KG1 (cell line): Measurements from ENCODE around the gene KRT73.

Source experiments
- DNase-seq: peaks from one replicate; lab custom pipeline; 2025; lab: John Stamatoyannopoulos, UW

Gene KRT73

DNA sequence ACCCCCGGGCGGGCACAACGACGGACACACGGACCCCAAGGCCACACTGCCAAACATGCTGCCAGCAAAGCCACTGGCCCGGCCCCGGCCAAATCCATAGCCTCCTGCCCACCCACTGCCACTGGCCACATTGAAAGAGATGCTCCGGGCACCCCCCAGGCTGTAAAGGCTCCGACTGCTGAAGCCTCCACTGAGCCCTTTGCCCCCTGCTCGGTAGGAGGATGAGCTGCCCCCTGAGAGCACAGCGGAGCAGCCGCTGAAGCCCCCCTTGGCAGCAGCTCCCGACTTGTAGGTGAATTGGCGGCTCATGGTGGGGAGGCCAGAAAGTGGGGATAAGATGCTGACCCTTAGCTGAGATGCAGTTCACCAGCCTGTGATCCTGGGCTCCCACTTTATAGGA lies at the start of gene KRT73:
Gene KRT73 (minus strand): TSS at position 344 of the 400 bp plus-strand sequence. CDS start 35 bp downstream, at position 309.
- DNase-seq = no peak

- no peak for DNase-seq
Measured at GRCh38 chr12:52667931-52668330, 49.6 kb upstream of the KRT73 start.

- DNase-seq = no peak
Measured at GRCh38 chr12:52667509-52667908, 49.1 kb upstream of the KRT73 start.

DNA sequence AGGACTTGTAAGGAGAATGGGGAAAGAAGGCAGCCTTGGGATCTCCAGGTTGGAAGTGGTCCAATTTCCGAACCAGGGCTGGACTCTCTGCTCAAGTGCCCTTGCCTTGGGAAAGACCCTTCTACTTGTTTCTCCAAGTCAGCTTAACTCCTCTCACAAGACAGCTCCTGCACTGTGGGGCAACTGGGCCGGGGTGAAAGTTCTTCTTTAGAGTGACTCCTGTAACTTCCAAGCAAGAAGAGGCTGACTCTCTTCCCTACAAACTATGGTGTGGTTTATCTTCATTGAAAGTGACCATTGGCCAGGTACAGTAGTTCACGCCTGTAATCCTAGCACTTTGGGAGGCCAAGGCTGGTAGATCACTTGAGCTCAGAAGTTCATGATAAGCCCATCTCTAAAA lies 48.1 kb upstream of the KRT73 start:
- DNase-seq = no peak

DNA sequence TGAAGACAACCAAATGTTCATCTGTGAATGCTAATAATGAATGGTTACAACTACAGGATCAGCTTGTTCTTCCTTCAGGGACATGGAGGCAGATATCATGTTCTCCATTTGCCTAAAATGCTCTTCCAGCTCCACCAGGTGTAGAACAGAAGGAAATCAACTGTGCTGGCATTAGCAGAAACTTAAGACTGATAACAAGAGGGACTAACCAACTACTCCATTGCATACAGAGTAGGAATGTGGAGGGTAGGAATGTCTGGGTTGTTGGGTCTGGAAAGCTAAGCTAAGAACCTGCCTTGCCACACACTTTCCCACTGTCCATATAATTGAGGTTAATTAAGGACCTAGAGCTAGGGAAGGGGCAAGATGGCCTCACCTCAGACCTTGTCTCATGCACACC lies 45.1 kb upstream of the KRT73 start:
- DNase-seq = no peak

DNA sequence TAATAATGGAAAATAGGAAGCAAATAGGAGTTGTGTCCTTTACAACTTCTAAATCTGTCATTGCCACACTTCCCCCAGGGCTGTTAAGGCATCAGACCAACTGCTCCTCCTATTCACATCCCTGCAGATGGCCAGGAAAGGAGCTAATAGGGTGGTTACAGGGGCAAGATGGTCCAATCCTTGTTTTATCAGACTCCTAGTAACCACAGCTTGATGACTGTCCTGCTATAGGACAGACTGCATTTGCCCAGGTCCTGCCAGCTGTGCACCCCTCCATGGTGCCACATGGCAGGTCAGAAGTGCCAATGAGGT lies 44.5 kb upstream of the KRT73 start:
- no peak for DNase-seq

DNA sequence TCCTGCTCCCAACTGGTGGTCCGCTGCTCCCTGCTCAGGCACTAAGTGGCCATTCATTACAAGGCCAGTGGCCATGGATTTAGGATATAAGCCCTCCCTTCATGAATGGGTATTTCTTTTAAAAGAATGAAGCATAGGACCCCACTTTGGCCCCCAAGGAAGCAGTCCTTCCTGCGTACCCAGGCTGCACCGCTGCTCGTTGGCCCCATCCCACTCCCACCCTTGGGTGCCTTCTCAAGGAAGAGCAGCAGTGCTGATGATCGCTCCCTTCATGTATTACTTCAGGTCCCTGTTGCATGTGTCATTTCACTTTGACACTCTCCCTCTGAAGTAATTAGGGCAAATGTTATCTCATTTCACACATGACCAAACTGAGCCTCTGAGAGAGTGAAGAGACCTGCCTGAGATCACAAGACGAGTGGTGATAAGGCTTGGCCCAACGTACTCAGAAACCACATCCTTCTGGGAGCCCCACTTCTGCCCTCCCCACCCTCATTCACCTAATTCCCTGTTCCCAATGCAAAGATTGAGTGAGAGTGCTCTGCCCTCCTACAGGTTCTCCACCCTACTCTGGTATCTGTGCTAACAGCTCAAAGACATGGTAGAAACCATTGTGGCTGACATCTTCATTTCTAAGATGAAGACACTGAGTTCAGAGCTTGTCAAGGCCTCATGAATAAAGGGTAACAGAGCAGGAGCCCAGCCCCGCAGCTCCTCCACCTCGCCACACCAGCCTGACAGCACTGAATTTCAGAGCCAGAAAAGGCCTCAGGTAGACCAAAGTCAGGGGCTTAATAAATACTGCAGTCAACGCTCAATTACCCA lies 43.9 kb upstream of the KRT73 start:
- no peak for DNase-seq

DNA sequence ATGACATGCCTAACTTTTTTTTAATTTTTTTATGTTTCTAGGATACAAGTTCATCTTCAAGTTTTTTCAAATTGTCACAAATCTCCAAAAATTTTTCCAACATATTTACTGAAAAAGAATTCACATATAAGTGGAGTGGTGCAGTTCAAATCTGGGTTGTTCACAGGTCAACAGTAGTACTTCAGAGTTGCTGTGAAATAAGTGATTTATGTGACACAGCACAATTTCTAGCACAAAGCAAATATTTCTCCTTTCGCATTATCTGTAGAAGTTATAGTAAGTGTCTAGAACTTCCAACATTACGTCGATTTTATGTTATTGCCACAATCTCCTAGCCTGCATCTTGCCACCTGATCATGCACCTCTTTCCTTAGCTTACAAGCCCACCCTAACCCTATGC lies 43.3 kb upstream of the KRT73 start:
- no peak for DNase-seq

DNA sequence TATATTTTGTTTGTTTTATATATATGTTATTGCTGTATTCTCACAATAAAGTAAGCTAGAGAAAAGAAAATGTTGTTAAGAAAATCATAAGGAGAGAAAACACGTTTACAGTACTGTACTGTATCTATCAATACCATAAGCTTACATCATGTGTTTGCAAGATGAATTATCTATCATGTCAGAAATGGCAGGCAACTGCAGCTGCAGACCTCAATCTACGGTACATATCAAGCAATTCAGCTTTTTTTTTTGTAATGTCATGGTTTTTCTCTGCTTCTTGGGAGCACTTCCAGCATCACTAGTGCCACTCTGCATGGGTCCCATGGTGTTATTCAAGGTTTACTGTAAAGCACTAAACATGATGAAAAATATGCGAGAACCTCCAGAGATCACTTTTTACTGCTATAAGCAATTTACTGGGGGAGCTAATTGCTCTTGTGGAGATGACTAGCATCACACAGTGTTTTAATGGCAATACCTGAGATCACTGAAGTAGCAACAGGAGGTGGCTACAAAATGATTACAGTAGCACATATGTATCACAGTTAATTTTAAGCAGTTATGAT lies 42.7 kb upstream of the KRT73 start:
- no peak for DNase-seq

- no peak for DNase-seq
Measured at GRCh38 chr12:52659951-52660350, 41.6 kb upstream of the KRT73 start.

- no peak for DNase-seq
Measured at GRCh38 chr12:52659395-52659794, 41.0 kb upstream of the KRT73 start.

DNA sequence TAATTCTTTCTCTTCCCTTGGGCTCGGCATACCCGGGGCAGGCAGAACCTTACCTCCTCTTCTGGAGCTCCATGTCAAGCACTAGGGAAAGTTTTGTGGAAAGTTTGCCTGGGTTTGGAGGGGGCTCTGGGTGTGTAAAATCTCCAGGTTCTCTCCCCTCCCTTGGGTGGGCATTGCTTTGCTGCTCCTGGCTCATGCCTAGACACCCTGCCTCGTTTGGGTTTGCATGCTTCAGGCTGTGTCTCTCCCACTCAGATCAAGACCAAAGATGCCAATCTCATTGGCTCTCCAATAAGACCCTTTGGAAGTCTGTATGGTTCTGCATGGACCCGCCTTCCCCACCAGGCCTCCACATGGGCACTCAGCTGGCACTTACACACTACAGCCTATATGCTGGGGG lies 39.8 kb upstream of the KRT73 start:
- no peak for DNase-seq

- no peak for DNase-seq
Measured at GRCh38 chr12:52657250-52657902, 39.0 kb upstream of the KRT73 start.

DNA sequence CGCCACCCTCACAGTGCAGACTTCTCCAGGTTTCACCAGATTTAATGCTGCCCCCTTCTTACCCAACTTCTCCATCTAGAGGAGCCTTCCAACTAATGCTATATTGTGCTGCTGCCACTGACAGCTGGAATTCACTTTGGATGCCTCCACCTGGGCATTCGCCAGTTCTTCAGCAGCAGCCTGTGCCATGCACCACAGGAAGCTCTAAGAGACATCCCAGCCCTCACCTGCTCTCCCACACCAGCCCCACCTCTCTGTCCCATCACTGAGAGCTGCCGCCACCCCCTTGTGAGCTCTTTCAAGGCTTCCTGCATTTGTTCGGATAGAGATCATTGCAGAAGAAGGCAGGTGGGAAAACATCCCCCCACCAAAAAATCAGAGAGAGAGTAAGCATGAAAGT lies 38.3 kb upstream of the KRT73 start:
- no peak for DNase-seq

DNA sequence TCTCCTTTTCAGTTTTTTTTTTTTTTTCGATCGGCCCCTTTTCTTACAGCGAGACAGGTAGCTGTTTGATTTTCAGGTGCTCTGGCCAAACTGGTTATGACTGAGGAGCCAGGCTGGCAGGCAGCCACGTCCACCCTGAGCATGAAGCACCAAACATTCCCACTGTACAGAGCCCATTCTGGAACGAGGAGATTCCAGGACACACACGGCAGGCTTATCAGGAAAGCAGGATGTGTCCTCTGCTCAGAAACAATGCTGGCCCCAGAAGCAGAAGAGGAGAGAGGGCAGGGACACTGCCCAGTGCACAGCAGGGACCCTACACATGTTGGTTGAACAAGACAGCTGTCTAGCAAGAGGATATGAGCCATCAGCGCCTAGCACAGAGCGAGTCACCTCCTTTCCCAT lies 37.4 kb upstream of the KRT73 start:
- no peak for DNase-seq

DNA sequence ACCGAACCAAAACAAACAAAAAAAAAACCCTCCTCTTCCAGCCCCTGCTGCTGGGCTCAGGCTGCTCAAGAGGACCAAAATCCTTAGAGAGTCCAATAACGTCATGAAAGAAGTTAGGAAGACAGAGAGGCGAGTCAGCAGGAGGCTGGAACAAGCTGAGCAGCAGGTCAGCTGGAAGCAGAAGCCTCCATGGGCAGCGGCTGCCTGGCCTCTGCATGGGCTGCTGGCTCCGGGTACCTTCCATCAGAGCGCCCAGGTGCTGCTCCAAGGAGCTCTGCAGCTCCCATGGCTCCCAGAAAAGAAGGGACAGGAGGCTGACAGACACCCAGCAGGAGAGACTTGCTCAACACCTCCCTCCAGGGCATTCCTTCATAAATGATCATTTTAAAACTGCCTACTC lies 36.9 kb upstream of the KRT73 start:
- no peak for DNase-seq

DNA sequence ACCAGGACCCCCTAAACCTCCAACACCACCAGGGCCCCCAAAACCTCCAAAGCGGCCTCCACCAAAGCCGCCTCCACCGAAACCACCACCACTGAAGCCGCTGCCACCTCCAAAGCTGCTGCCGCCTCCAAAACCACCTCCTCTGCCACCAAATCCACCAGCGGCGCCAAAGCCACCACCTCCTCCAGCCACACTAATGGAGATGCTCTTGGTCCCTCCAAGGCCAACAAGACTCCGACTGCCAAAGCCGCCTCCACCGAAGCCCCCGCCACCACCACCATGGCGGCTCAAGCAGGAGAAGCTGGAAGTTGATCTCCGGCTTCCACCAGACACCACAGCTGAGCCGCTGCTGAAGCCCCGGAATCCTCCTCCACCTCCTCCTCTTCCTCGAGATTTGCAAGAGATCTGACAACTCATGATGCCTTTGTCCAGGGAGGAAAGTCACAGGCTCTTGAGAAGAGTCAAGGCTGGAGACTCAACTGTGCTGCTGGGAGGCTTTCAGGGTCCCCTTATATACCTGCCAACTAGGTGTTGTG lies 33.4 kb upstream of the KRT73 start, which contains the start of gene KRT2:
Gene KRT2 (minus strand): TSS at position 486 of the 536 bp plus-strand sequence. CDS start 69 bp downstream, at position 417.
- DNase-seq = no peak

- DNase-seq = no peak
Measured at GRCh38 chr12:52650520-52651081, 32.2 kb upstream of the KRT73 start.

DNA sequence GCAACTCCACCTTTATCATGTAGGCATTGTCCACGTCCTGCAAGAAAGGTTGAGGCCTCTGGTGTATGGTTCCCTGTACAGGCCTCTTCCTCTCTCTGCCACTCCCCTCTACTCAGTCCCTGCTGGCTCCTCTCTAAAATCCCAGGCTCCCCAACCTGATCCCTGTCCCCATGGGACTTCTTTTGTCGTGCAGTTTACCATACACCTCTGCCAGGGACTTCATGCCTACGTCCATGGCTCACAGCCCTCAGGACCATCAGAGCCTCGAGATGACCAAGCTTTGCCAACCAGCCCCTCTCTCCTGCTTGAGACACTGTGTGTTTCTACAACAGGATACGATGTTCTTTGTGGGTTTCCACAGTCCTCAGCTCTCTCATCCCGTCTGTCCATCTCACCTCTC lies 30.7 kb upstream of the KRT73 start:
- no peak for DNase-seq

- DNase-seq = no peak
Measured at GRCh38 chr12:52648012-52648550, 29.7 kb upstream of the KRT73 start.

DNA sequence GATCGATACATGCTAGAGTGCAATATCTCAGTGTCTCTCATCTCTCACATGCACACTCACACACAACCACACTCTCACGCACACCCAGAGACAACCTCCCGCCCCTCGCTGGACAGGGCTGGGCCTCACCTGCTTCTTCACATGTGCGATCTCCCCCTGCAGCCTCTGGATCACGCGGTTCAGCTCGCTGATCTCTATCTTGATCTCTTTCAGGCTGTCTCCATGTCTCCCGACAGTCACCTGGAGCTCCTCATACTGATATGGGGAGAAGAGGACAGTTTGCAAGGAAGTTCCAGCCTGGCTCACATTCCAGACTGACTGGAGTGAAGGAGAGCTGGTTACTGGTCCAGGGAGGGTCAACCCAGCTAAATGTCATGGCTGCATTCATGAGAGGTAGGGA lies 29.2 kb upstream of the KRT73 start:
- DNase-seq = no peak

DNA sequence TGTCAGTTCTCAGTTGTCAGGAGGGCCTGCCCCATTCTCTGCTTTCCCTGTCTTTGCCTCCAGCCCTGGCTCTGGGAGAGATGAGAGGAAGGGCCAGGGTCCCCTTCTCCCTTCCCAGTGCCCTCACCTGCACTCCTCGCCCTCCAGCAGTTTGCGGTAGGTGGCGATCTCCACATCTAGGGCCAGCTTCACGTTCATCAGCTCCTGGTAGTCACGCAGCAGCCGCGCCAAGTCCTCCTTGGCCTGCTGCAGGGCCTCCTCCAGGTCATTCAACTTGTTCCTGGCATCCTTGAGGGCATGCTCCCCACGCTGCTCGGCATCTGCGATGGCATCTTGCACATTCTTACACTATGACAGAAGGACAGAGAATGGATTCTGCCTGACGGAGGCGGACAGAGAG lies 28.3 kb upstream of the KRT73 start:
- DNase-seq = no peak

GRCh38 chr12:52645982-52646381 lies 27.6 kb upstream of the KRT73 start:
- no peak for DNase-seq
